HFFc6 (cell line): ENCODE results near the gene CDA. TPM values are rescaled to one million over a fixed set of nuclear protein-coding genes. Genes with fewer than 3 reads are reported as not detected.

Source experiments
- DNase-seq: peaks from one replicate; pipeline ENCODE4 v3.0.0-alpha.2; 2018
- H3K27ac Mint-ChIP-seq: 2 replicates; pipeline ENCODE4 v1.8.0; 2020; ENCODE audit warnings: mild to moderate bottlenecking, mixed read lengths
- H3K27me3 Mint-ChIP-seq: 2 replicates; pipeline ENCODE4 v1.8.0; 2021; ENCODE audit warnings: mild to moderate bottlenecking, moderate library complexity, mixed read lengths; ENCODE audit not compliant: insufficient read depth
- H3K36me3 Mint-ChIP-seq: 2 replicates; pipeline ENCODE4 v1.8.0; 2021; ENCODE audit warnings: low read depth, mixed read lengths
- H3K4me1 Mint-ChIP-seq: 2 replicates; pipeline ENCODE4 v1.8.0; 2020; ENCODE audit warnings: low read depth, mixed read lengths
- H3K4me3 Mint-ChIP-seq: 2 replicates; pipeline ENCODE4 v1.8.0; 2020; ENCODE audit warnings: mild to moderate bottlenecking, moderate library complexity, mixed read lengths
- H3K9me3 Mint-ChIP-seq: 2 replicates; pipeline ENCODE4 v1.8.0; 2020; ENCODE audit warnings: mild to moderate bottlenecking, mixed read lengths
- CTCF ChIP-seq: fragments of 200-600 bp; sonication (generic); IDR thresholded peaks from 2 replicates; pipeline ENCODE4 v1.5.0; 2021; ENCODE audit warnings: antibody characterized with exemption, mild to moderate bottlenecking
- long read RNA-seq: library from polyadenylated mRNA; unstranded; transcript quantifications from one replicate; pipeline ENCODE4 v2.0.0, GENCODE V29; 2019
- total RNA-seq, 6 experiments: library from RNA; stranded (reverse); fragmentation: NEBNext Ultra II Directional; extraction: Animal tissue kit (Norgen Biotek cat#: 25700); gene quantifications; 2 replicates in 1 of 6; 3 replicates in 5 of 6; pipeline ENCODE4 v1.2.3, GENCODE V29; 2021

The CDA gene
- total RNA-seq, result 10 to 100 TPM in 4 of 6 experiments, 1 to 10 TPM in 2; 6.7 to 15.4 (median 13.3) TPM
- long read RNA-seq, transcript CDA-201 (4 exons, 963 nt), result major isoform, 7 of 9 reads
- long read RNA-seq, partial matches to known transcripts, result 2 of 9 reads
- long read RNA-seq, other reads (novel, unspliced or antisense), result 0 of 9 reads

- no peak for DNase-seq
- Mint-ChIP-seq H3K36me3 (no peaks in the 10 kb centered on the region), H3K9me3 (no peaks in the 10 kb centered on the region), H3K27me3 (peaks cover 6% of the 10 kb centered on the region), H3K4me1 (peaks cover 43% of the 10 kb centered on the region), H3K4me3 (peak within 1 kb of the TSS; percentile 84), H3K27ac (peak within 1 kb of the TSS; percentile 42)
- no peak for TF ChIP-seq CTCF
Observed at GRCh38 chr1:20588634-20589225, at the start of gene CDA. Gene CDA, plus strand, starts transcription at chr1:20589097. Its CDS starts 33 bp downstream, at chr1:20589130.

GRCh38 chr1:20540281-20540680, 48.6 kb upstream of the CDA start:
- no peaks in the 10 kb centered on the region for H3K36me3 Mint-ChIP-seq
- H3K27me3 Mint-ChIP-seq, result peaks cover 43% of the 10 kb centered on the region
- H3K27ac Mint-ChIP-seq, result no peak overlapping the region
- peak; percentile 11 for DNase-seq
- H3K4me1 Mint-ChIP-seq, result no peaks in the 10 kb centered on the region
- no peak for TF ChIP-seq CTCF
- H3K4me3 Mint-ChIP-seq, result no peak overlapping the region
- H3K9me3 Mint-ChIP-seq, result no peaks in the 10 kb centered on the region

GRCh38 chr1:20546637-20547036, 42.3 kb upstream of the CDA start:
- Mint-ChIP-seq H3K4me1 (no peaks in the 10 kb centered on the region), H3K4me3 (no peak overlapping the region), H3K9me3 (no peaks in the 10 kb centered on the region), H3K27me3 (peaks cover 57% of the 10 kb centered on the region), H3K27ac (no peak overlapping the region), H3K36me3 (no peaks in the 10 kb centered on the region)
- no peak for TF ChIP-seq CTCF
- DNase-seq, result no peak

GRCh38 chr1:20551161-20551560, 37.7 kb upstream of the CDA start:
- TF ChIP-seq CTCF, result no peak
- H3K4me3 Mint-ChIP-seq, result no peak overlapping the region
- DNase-seq, result no peak
- H3K27me3 Mint-ChIP-seq, result peaks cover 66% of the 10 kb centered on the region
- H3K9me3 Mint-ChIP-seq, result no peaks in the 10 kb centered on the region
- no peak overlapping the region for H3K27ac Mint-ChIP-seq
- no peaks in the 10 kb centered on the region for H3K4me1 Mint-ChIP-seq
- H3K36me3 Mint-ChIP-seq, result no peaks in the 10 kb centered on the region

- H3K4me1 Mint-ChIP-seq, result no peaks in the 10 kb centered on the region
- H3K27ac Mint-ChIP-seq, result no peak within 1 kb of the TSS
- no peak for DNase-seq
- no peaks in the 10 kb centered on the region for H3K9me3 Mint-ChIP-seq
- peaks cover 56% of the 10 kb centered on the region for H3K27me3 Mint-ChIP-seq
- no peak within 1 kb of the TSS for H3K4me3 Mint-ChIP-seq
- H3K36me3 Mint-ChIP-seq, result no peaks in the 10 kb centered on the region
- TF ChIP-seq CTCF, result no peak
Observed at GRCh38 chr1:20551945-20552727, 36.8 kb upstream of the CDA start, which contains the start of gene FAM43B. Gene FAM43B, plus strand, starts transcription at chr1:20552573. Its CDS starts 401 bp downstream, at chr1:20552974.
